Activated CD8-positive, alpha-beta memory T cell treated with anti-CD3 and anti-CD28 coated beads, Interleukin-2, amount 50 U/mL, for 4 hours (primary cell): Measurements from ENCODE around the gene NPEPPS.
A peak's percentile ranks its signal among the peaks of the same experiment; 100 is the strongest.
"Not testable (repeated sequence)": the region's sequence is repeated elsewhere in the genome, so short reads cannot be mapped to it uniquely, and the experiment has no call there.

Source experiments
- DNase-seq: peaks from one replicate; pipeline ENCODE4 v3.0.0-alpha.2; 2020

The NPEPPS gene, protein sequence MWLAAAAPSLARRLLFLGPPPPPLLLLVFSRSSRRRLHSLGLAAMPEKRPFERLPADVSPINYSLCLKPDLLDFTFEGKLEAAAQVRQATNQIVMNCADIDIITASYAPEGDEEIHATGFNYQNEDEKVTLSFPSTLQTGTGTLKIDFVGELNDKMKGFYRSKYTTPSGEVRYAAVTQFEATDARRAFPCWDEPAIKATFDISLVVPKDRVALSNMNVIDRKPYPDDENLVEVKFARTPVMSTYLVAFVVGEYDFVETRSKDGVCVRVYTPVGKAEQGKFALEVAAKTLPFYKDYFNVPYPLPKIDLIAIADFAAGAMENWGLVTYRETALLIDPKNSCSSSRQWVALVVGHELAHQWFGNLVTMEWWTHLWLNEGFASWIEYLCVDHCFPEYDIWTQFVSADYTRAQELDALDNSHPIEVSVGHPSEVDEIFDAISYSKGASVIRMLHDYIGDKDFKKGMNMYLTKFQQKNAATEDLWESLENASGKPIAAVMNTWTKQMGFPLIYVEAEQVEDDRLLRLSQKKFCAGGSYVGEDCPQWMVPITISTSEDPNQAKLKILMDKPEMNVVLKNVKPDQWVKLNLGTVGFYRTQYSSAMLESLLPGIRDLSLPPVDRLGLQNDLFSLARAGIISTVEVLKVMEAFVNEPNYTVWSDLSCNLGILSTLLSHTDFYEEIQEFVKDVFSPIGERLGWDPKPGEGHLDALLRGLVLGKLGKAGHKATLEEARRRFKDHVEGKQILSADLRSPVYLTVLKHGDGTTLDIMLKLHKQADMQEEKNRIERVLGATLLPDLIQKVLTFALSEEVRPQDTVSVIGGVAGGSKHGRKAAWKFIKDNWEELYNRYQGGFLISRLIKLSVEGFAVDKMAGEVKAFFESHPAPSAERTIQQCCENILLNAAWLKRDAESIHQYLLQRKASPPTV

DNA sequence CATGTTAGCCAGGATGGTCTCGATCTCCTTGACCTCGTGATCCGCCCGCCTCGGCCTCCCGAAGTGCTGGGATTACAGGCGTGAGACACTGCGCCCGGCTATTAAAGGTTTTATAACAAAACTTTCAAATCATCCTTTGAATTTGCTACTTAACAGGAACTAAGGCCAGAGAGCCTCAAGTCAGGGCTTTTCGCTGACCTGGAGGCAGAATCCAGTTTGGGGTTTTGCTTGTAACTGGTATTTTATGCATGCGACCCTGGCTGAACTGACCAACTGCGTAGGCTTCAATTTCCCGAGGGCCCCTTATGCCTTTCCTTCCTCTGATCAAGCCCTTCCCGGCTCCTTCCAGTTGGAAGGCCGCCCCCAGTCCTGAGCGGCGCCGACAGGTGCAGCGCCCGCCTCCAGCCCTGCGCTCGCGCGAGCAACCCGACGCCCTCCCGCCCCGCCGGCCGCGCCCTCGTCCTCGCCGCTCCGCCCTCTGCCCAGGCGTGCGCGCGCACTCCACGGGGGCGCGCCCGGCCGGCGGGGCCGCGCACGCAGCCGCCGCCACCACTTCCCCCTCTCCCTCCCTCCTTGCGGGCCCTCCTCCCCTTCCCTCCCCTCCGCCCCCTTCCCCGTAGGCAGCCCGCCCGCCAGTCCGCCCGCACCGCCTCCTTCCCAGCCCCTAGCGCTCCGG, at the start of gene NPEPPS:
Gene NPEPPS, plus strand, starts transcription at position 552 of the 676 bp plus-strand sequence. CDS start 193 bp downstream, outside the sequence.
- DNase-seq, result peak; percentile 88

GRCh38 chr17:47491841-47492212, 39.1 kb upstream of the NPEPPS start:
- not testable (repeated sequence) for DNase-seq

DNA sequence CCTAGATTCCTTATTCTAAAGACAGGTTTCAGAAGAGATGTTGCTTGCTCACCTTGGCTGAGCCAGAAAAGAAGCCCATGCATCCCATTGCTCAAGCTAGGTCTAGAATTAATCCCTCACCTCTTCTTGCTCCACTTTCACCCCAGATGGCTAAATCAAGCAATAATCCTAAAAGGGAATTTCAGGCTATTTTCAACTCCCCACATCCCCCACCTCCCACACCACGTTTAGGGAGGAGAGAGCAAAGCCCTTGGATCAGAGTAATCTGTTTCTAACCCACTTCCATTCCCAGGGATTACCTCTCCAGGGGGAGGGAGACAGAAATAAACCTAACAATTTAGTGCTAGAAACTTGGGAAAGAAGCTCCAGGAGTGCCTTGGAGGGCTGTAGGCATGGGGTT, 31.8 kb upstream of the NPEPPS start:
- DNase-seq, result not testable (repeated sequence)

DNA sequence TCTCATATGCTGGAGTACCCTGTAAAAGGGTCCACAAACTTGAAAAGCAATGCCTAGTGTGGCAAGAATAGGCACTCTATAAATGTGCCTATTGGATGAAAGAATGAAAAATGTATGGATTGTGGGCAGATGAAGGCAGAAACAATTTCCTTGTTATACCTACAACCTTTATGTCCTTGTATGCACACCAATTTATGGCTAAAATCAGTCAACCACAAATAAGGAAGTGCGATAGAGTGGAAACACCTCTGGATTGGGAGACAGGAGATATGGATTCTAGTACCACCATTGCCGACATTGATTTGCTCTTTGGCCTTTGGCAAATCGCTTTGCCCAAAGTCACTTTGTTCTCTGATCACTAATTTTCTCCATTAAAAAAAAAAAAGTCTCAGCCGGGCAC, 31.4 kb upstream of the NPEPPS start:
- not testable (repeated sequence) for DNase-seq

DNA sequence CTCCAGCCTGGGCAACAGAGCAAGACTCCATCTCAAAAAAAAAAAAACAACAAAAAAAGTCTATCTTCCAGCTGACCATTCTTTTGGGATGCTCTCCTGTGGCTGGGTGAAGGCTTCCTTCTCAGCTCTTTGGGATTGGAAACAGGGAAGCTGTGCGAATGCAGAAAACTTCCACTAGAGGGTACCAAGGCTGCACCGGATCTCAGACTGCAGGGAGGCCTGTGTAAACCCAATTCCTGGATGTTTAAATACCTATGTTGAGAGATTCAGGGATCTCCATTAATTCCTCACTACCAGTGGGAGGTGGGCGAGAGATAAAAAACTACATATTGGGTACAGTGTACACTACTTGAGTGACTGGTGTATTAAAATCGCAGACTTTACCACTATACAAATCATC, 30.3 kb upstream of the NPEPPS start:
- not testable (repeated sequence) for DNase-seq

DNA sequence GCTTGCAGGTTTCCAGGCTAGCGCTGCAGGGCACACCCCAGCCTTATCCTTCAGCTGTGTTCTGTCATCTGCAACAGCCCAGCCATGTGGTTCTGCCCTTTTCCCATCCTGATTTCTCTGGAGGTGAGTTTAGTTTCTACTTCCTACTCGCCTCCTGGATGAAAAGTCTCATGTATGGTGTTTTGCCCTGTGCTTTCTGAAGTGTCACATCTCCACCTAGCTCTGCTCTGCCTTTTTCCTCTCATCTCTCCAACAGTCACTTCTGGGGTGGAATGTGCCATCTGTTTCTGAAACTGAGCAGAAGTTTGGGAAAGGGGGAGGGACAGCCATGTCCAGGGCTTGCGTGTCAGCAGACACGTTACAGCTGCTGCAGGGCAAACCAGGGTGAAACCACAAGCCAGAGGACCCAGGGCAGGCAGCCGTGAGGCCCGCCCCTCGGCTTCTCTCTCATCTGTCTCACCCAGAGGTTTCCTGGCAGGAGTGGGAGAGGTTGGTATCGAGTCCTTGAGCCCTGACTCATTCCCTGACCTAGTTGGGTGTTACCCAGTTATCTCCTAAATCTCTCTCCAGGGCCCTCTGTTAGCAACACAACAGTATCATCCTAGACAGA, 28.7 kb upstream of the NPEPPS start:
- not testable (repeated sequence) for DNase-seq

DNA sequence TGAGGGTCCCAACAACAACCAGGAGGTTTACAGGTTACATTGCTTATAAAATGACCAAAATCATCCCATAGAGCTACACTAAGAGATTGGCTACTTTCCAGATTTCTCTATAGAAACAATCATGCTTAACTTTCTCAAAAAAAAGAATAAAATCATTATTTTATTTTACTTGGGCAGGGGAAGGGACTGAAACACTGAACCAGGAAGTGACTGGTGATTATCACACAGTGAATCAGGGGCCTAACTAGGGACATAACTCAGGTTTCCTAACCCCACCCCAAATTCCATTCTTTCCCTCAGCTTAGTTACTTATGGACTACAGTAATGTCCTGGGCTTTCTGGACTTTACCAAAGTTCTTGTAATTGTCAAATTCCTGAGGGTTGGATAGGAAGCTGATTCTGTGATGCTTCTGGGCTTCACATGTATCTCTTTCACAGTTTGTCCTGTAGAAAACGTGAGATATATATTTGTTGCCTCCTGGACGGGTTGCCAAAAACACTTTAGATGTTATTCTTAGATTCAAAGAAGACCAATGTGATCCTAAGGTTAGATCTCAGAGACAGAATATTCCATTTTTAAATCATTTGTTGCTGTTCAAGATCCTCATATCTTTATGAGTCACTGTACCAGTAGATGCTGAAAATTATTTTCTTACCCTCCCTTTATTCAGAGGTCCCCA, 28.0 kb upstream of the NPEPPS start:
- not testable (repeated sequence) for DNase-seq

DNA sequence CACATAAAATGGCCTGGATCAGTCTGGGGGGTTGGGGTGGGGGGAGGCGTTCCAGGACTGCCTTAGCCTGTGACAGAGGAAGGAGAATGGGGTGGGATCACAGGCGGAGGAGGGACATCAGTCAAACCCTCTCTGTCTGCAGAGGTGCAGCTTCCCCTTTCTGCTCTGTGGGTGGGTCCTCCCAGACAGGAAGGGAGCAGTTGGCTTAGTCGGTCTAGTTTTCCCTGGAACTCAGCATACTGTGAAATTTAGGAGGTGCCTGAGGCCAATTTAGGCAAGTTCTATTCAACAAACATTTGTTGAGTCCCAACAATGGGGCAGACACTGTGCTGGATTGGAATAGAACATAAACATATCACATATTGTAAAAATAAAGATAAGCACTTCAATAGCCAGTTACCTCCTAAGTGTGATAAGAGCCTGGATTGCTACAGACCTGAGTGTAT, 19.2 kb upstream of the NPEPPS start:
- DNase-seq, result not testable (repeated sequence)

- DNase-seq, result not testable (repeated sequence)
These were observed 17.6 kb upstream of the NPEPPS start for GRCh38 chr17:47513301-47513700.

- not testable (repeated sequence) for DNase-seq
These were observed 12.0 kb upstream of the NPEPPS start for GRCh38 chr17:47518880-47519279.

DNA sequence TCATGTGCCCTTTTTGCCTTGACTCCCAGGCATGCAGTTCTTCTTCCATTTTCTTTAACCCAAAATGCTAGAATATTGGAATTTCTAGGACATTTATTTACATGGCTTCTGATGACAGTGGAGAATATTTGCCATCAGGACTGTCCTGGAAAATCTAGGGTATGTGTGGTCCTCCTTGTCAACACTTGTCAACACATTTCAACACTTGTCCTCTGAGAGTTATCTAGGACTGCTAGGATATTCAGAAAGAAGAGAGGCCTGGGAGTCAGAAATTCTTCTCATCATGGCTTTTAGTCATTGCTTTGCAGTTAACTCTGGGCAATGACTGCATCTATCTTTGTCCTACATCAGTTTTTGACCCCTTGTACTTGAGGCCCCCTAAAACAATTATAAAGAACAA, 11.5 kb upstream of the NPEPPS start:
- not testable (repeated sequence) for DNase-seq

DNA sequence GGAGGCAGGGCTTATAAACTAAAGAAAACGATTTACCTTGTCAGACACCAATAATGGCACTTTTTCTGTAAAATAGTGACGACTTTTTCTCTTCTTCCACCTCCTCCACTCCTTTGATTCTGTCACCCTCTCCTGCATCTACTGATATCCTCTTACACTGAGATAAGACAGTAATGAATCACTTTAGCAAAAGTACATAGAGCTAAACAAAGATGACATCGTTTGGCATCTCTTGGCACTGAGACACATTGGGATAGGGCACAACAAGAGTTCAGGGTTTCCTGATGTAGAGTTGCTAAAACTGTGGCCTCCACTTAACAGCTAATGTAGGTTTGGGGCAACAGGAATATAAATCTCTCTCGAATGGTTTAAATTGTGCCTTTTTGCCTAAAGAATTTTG, 10.6 kb upstream of the NPEPPS start:
- not testable (repeated sequence) for DNase-seq

DNA sequence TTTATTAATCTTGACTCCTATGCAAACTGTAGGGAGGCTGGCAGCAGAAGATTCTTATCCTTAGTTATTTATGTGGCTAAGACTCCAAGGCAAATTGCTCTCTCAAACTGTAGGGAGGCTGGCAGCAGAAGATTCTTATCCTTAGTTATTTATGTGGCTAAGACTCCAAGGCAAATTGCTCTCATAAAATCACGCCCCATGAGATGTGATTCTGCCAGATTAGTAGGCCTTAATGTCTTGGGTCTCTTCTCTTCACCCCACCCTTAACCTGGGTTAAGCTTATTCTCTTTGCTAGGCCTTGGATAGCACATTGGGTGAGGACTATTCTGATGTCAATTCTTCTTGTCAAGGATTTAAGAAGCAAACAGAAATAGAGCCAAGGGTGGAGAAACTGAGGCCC, 9.5 kb upstream of the NPEPPS start:
- DNase-seq, result not testable (repeated sequence)

DNA sequence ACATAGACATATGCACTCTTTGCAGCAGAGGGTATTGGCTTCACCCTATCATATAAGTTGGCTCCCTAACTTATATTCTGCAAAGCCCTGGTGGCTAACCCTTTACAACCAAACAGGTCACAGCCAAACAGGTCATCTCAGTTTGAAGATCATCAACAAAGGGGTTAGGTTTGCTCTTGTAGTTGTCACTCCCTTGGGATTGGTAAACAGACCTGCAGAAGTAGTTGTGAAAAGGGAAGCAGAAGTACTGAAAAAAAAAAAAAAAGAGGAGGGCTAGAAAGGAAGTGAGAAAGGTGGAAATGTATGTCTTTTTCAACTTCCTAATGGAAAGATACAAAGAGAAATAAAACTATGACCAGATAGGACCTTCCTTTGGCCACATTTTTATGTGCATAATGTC, 8.6 kb upstream of the NPEPPS start:
- not testable (repeated sequence) for DNase-seq

DNA sequence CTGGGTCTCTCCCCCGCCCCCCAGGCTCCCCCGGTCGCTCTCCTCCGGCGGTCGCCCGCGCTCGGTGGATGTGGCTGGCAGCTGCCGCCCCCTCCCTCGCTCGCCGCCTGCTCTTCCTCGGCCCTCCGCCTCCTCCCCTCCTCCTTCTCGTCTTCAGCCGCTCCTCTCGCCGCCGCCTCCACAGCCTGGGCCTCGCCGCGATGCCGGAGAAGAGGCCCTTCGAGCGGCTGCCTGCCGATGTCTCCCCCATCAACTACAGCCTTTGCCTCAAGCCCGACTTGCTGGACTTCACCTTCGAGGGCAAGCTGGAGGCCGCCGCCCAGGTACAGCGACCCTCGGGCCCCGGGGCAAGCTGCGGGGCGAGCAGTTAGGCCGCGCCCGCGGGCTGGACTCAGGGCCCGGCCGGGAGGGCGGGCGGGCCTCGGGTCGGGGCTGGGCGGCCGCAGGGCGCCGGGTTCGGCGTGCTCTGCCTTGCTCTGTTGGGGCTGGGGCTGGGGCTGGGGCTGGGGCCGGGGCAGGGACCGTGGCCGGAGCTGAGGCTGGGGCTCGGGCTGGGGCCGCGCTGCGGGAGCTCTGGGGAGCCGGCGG, 419 bp downstream of the NPEPPS start:
- DNase-seq, result peak; percentile 20

DNA sequence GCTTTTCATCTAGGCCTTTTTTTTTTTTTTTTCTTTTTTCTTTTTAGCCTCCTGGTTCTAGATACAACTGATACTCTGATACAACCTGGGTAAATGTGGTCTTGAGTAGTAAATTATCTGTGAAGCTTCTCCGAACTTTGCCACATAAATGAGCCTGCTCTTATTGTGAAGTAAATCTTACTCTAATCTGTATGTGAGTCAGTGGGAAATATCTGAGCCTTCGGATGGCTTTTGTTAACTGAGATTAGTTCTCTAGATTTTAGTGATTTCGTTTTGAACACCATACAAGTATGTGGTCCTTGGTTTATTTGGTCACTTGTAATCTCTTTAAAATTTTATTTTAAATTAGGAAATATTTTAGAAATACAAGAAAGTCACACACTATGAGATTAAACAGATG, 8.2 kb downstream of the NPEPPS start:
- not testable (repeated sequence) for DNase-seq

- DNase-seq, result not testable (repeated sequence)
These were observed 10.8 kb downstream of the NPEPPS start for GRCh38 chr17:47541676-47542075.

DNA sequence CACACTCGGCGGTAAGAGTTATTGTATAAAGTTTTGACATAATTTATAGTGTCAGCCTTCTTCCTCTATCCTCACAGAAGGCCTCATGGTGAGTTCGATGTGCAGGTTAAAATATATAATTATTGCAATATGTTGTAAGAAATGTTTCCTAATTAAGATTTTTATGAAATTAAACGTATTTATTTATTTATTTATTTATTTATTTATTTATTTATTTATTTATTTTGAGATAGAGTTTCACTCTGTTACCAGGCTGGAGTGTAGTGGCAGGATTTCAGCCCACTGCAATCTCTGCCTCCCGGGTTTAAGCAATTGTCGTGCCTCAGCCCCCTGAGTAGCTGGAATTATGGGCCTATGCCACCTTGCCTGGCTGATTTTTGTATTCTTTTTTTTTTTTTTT, 13.4 kb downstream of the NPEPPS start:
- not testable (repeated sequence) for DNase-seq

GRCh38 chr17:47554733-47555132, 23.8 kb downstream of the NPEPPS start:
- not testable (repeated sequence) for DNase-seq

DNA sequence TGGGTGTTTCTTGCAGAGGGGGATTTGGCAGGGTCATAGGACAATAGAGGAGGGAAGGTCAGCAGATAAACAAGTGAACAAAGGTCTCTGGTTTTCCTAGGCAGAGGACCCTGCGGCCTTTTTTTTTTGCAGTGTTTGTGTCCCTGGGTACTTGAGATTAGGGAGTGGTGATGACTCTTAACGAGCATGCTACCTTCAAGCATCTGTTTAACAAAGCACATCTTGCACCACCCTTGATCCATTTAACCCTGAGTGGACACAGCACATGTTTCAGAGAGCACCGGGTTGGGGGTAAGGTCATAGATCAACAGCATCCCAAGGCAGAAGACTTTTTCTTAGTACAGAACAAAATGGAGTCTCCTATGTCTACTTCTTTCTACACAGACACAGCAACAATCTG, 25.2 kb downstream of the NPEPPS start:
- DNase-seq, result not testable (repeated sequence)

DNA sequence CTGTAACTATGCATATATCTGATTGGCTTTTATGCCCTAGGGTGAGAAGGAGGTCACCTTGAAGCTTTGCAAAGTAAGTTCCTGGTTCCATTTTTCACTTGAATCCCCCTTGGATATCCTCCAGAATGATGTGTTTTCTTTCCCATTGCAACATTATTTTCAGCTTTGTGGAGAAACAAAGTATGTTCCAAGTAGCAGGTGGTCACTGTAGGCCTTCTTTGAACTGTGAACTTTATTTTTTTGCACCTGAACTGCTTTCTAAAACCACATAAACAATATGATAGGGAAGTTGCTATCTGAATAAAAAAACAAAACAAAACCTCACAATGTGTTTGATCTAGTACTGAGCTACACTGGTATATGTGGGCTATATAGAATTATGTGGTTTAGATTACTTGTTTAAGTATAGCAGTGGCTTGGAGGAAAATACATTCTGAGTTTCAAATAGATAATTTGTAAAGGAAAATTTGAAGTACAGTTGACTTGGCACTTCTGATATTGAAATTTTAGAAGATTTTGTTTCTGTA, 29.7 kb downstream of the NPEPPS start:
- DNase-seq, result not testable (repeated sequence)
